Measurements from ENCODE around the gene DPH2.

- no peak for TF ChIP-seq CTCF (IDR thresholded peaks at IDR 0.05; ENCODE audit: low read depth, low read length)
- TF ChIP-seq EZH2phosphoT487 (IDR thresholded peaks at IDR 0.05; ENCODE audit: low read depth) = no peak
These were observed 37.8 kb upstream of the DPH2 start for GRCh38 chr1:43931711-43932660.
